ENCODE results near the gene OPALIN.

GRCh38 chr10:96337106-96337505, 21.7 kb downstream of the OPALIN start:
- TF ChIP-seq ZNF565 (CRISPR knock-in tag; conservative IDR thresholded peaks at IDR 0.05; ENCODE audit: low read depth) (no peak), ZNF8 (CRISPR knock-in tag; IDR thresholded peaks at IDR 0.05) (no peak), PPARA (CRISPR knock-in tag; IDR thresholded peaks at IDR 0.05; ENCODE audit: borderline replicate concordance) (no peak), ZFP30 (CRISPR knock-in tag; IDR thresholded peaks at IDR 0.05) (no peak), SNAI2 (CRISPR knock-in tag; IDR thresholded peaks at IDR 0.05) (no peak)
- TF ChIP-seq, protein P1, sequence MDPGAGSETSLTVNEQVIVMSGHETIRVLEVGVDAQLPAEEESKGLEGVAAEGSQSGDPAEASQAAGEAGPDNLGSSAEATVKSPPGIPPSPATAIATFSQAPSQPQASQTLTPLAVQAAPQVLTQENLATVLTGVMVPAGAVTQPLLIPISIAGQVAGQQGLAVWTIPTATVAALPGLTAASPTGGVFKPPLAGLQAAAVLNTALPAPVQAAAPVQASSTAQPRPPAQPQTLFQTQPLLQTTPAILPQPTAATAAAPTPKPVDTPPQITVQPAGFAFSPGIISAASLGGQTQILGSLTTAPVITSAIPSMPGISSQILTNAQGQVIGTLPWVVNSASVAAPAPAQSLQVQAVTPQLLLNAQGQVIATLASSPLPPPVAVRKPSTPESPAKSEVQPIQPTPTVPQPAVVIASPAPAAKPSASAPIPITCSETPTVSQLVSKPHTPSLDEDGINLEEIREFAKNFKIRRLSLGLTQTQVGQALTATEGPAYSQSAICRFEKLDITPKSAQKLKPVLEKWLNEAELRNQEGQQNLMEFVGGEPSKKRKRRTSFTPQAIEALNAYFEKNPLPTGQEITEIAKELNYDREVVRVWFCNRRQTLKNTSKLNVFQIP (CRISPR knock-in tag; IDR thresholded peaks at IDR 0.05; ENCODE audit: borderline replicate concordance, low read depth), result no peak
- TF ChIP-seq, protein P2, sequence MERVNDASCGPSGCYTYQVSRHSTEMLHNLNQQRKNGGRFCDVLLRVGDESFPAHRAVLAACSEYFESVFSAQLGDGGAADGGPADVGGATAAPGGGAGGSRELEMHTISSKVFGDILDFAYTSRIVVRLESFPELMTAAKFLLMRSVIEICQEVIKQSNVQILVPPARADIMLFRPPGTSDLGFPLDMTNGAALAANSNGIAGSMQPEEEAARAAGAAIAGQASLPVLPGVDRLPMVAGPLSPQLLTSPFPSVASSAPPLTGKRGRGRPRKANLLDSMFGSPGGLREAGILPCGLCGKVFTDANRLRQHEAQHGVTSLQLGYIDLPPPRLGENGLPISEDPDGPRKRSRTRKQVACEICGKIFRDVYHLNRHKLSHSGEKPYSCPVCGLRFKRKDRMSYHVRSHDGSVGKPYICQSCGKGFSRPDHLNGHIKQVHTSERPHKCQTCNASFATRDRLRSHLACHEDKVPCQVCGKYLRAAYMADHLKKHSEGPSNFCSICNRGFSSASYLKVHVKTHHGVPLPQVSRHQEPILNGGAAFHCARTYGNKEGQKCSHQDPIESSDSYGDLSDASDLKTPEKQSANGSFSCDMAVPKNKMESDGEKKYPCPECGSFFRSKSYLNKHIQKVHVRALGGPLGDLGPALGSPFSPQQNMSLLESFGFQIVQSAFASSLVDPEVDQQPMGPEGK (CRISPR knock-in tag; IDR thresholded peaks at IDR 0.05; ENCODE audit: borderline replicate concordance), result no peak
- TF ChIP-seq, protein P3, sequence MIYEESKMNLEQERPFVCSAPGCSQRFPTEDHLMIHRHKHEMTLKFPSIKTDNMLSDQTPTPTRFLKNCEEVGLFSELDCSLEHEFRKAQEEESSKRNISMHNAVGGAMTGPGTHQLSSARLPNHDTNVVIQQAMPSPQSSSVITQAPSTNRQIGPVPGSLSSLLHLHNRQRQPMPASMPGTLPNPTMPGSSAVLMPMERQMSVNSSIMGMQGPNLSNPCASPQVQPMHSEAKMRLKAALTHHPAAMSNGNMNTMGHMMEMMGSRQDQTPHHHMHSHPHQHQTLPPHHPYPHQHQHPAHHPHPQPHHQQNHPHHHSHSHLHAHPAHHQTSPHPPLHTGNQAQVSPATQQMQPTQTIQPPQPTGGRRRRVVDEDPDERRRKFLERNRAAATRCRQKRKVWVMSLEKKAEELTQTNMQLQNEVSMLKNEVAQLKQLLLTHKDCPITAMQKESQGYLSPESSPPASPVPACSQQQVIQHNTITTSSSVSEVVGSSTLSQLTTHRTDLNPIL (CRISPR knock-in tag; IDR thresholded peaks at IDR 0.05; ENCODE audit: low read depth), result no peak
